Testis (tissue), 2 donors: Measurements from ENCODE around the gene TRIO.

Source experiments
- POLR2A ChIP-seq: fragments of 450-650 bp; IDR thresholded peaks from one replicate; pipeline ENCODE4 v1.6.1; 2017; ENCODE audit warnings: antibody characterized with exemption, mild to moderate bottlenecking, moderate library complexity
- TF ChIP-seq, protein P1 (sequence below), 3 experiments: fragments of 450-650 bp in 2 of 3; fragments of 200-600 bp in 1 of 3; sonication (generic) in 1 of 3; IDR thresholded peaks; one replicate each; pipeline ENCODE4 v1.5.1; 2016 to 2019; ENCODE audit warnings: antibody characterized with exemption in 3 of 3, mild to moderate bottlenecking in 2 of 3, moderate library complexity in 1 of 3

GRCh38 chr5:14467886-14468285 lies 324.7 kb downstream of the TRIO start:
- TF ChIP-seq, protein P1, sequence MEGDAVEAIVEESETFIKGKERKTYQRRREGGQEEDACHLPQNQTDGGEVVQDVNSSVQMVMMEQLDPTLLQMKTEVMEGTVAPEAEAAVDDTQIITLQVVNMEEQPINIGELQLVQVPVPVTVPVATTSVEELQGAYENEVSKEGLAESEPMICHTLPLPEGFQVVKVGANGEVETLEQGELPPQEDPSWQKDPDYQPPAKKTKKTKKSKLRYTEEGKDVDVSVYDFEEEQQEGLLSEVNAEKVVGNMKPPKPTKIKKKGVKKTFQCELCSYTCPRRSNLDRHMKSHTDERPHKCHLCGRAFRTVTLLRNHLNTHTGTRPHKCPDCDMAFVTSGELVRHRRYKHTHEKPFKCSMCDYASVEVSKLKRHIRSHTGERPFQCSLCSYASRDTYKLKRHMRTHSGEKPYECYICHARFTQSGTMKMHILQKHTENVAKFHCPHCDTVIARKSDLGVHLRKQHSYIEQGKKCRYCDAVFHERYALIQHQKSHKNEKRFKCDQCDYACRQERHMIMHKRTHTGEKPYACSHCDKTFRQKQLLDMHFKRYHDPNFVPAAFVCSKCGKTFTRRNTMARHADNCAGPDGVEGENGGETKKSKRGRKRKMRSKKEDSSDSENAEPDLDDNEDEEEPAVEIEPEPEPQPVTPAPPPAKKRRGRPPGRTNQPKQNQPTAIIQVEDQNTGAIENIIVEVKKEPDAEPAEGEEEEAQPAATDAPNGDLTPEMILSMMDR (IDR thresholded peaks at IDR 0.05): no peak
- no peak for TF ChIP-seq POLR2A
